Upper lobe of left lung (tissue), 6 donors: ENCODE results near the gene C5orf34. TPM values are rescaled to one million over a fixed set of nuclear protein-coding genes. Genes with fewer than 3 reads are reported as not detected.

Experiments used
- total RNA-seq, 6 donors: library from RNA; depleted of rRNA in 4 of 6; stranded (reverse); fragments of >200 nt in 4 of 6; gene quantifications; one replicate each; pipeline versions ENCODE4 v1.1.0 to v1.2.1, GENCODE V29; 2016 to 2021
- donor health status: DM: no; HTN: no; CAD: no; lungs with moderate emphysema.
- donor health status: DM: no; HTN: yes; CAD: no; lungs with severe emphysema.

The C5orf34 gene
- total RNA-seq, 6 donors from 2014 or later = 0.79 to 2.1 (median 1.1) TPM

Other genes with a start within 250 kb of the C5orf34 start
- 100 to 1,000 TPM in 3 of 6 donors, 10 to 100 TPM in 3; 47.1 to 174 (median 107) TPM for gene HMGCS1, start 201.7 kb downstream of the C5orf34 start, total RNA-seq
- 1 to 10 TPM; 1.1 to 9.4 (median 6.0) TPM for gene CCL28, start 102.8 kb downstream of the C5orf34 start, total RNA-seq
- 10 to 100 TPM in 4 of 6 donors, 1 to 10 TPM in 2; 3.6 to 27.2 (median 12.3) TPM for gene TMEM267, start 31.3 kb downstream of the C5orf34 start, total RNA-seq
- gene PAIP1, start 41.9 kb upstream of the C5orf34 start, total RNA-seq = 10 to 100 TPM; 44.9 to 81.0 (median 67.2) TPM
- 10 to 100 TPM; 18.5 to 63.6 (median 49.7) TPM for gene NNT, start 88.0 kb upstream of the C5orf34 start, total RNA-seq